Small intestine (tissue), 7 donors: ENCODE results near the gene REEP2. TPM values are rescaled to one million over a fixed set of nuclear protein-coding genes. Genes with fewer than 3 reads are reported as not detected.

Experiments used
- DNase-seq, 2 donors: peaks; one replicate each; pipeline versions ENCODE4 v3.0.0 to v3.0.0-alpha.2; 2013
- FAIRE-seq: peaks from 2 replicates; lab custom pipeline; 2012; peaks lifted over from hg19 to GRCh38; lab: Jason Lieb, UNC
- H3K27ac ChIP-seq, 3 donors: one replicate each; pipeline ENCODE4 v1.5.1; 2013; ENCODE audit warnings: low read length in 2 of 3, mild to moderate bottlenecking in 2 of 3, control low read depth in 1 of 3, inconsistent platforms in 1 of 3, low read depth in 1 of 3, moderate library complexity in 1 of 3
- H3K27me3 ChIP-seq, 3 donors: one replicate each; pipeline ENCODE4 v1.6.1; 2013; ENCODE audit warnings: low read length in 3 of 3, inconsistent platforms in 1 of 3; ENCODE audit not compliant: control insufficient read depth in 3 of 3, insufficient read depth in 3 of 3
- H3K36me3 ChIP-seq, 3 donors: one replicate each; pipeline ENCODE4 v1.6.1; 2013; ENCODE audit warnings: low read length in 3 of 3, inconsistent platforms in 1 of 3, low read depth in 1 of 3, mild to moderate bottlenecking in 1 of 3, moderate library complexity in 1 of 3; ENCODE audit not compliant: control insufficient read depth in 3 of 3, insufficient read depth in 2 of 3
- H3K4me1 ChIP-seq, 3 donors: one replicate each; pipeline ENCODE4 v1.6.1; 2013; ENCODE audit warnings: low read length in 2 of 3, inconsistent platforms in 1 of 3, low read depth in 1 of 3, mild to moderate bottlenecking in 1 of 3, moderate library complexity in 1 of 3; ENCODE audit not compliant: control insufficient read depth in 3 of 3, insufficient read depth in 2 of 3
- H3K4me3 ChIP-seq, 3 donors: one replicate each; pipeline ENCODE4 v1.5.1; 2013; ENCODE audit warnings: low read length in 3 of 3, control low read depth in 1 of 3, inconsistent platforms in 1 of 3, low read depth in 1 of 3, mild to moderate bottlenecking in 1 of 3, moderate library complexity in 1 of 3
- H3K9me3 ChIP-seq, 2 donors: one replicate each; pipeline ENCODE4 v1.6.1; 2013; ENCODE audit warnings: low read depth in 1 of 2, low read length in 1 of 2; ENCODE audit not compliant: control insufficient read depth in 2 of 2, insufficient read depth in 1 of 2
- WGBS, 3 donors: extraction: QIAGEN DNeasy Blood & Tissue Kit; methylation state at CpG; one replicate each; pipeline ENCODE4 v1.1.7; 2013; 5-methylcytosine and 5-hydroxymethylcytosine counted together
- polyA plus RNA-seq, 4 donors: library from polyadenylated mRNA; stranded (reverse) in 3 of 4; unstranded in 1 of 4; fragments of 200-250 nt in 3 of 4; fragments of 120-200 nt in 1 of 4; gene quantifications; one replicate each; pipeline versions ENCODE4 v1.2.1 to v1.2.3, GENCODE V29; 2013
- donor health status: healthy with polysubstance abuse.
- donor health status: control.
- donor health status: control.
- donor health status: Bipolar disorder and iron deficiency.
- donor health status: healthy.

REEP2 gene
- polyA plus RNA-seq, 4 donors = 2.2 to 14.2 (median 4.3) TPM

GRCh38 chr5:138418444-138418843 lies 20.4 kb upstream of the REEP2 start:
- FAIRE-seq = no peak
- Histone ChIP-seq H3K4me1 (no peaks in the 10 kb centered on the region), H3K27ac (no peak overlapping the region), H3K36me3 (peaks cover 21 to 49% (median 37%) of the 10 kb centered on the region in 3 donors), H3K4me3 (no peak overlapping the region), H3K27me3 (no peaks in the 10 kb centered on the region), H3K9me3 (no peaks in the 10 kb centered on the region)
- DNase-seq = no peak
- 85 to 88% (median 88%) methylated on average over 2 of the region's 2 CpGs for WGBS, 3 donors

GRCh38 chr5:138425079-138425478 lies 13.8 kb upstream of the REEP2 start:
- H3K4me1 ChIP-seq = no peaks in the 10 kb centered on the region
- H3K27ac ChIP-seq = no peak overlapping the region
- 90 to 100% (median 91%) methylated on average over 1 of the region's 1 CpG for WGBS, 3 donors
- no peak for DNase-seq
- no peak for FAIRE-seq
- H3K36me3 ChIP-seq = peaks cover 16 to 55% (median 42%) of the 10 kb centered on the region in 3 donors
- no peaks in the 10 kb centered on the region for H3K9me3 ChIP-seq
- H3K4me3 ChIP-seq = no peak overlapping the region
- no peaks in the 10 kb centered on the region for H3K27me3 ChIP-seq

- no peak for DNase-seq
- FAIRE-seq = no peak
- H3K4me3 ChIP-seq = no peak overlapping the region
- 87 to 90% (median 89%) methylated on average over 5 of the region's 5 CpGs for WGBS, 3 donors
- H3K27me3 ChIP-seq = no peaks in the 10 kb centered on the region
- no peak overlapping the region for H3K27ac ChIP-seq
- H3K4me1 ChIP-seq = peaks cover 2 to 19% (median 2%) of the 10 kb centered on the region in 3 donors
- H3K36me3 ChIP-seq = peaks cover 18 to 40% (median 20%) of the 10 kb centered on the region in 3 donors
- no peaks in the 10 kb centered on the region for H3K9me3 ChIP-seq
Observed at GRCh38 chr5:138435943-138436342, 2.9 kb upstream of the REEP2 start.

GRCh38 chr5:138438003-138438723 lies 694 bp upstream of the REEP2 start:
- no peak overlapping the region for H3K27ac ChIP-seq
- H3K27me3 ChIP-seq = no peaks in the 10 kb centered on the region

GRCh38 chr5:138439477-138440158 lies 761 bp downstream of the REEP2 start:
- 21 to 41% (median 31%) methylated on average over 20 of the region's 20 CpGs for WGBS, 3 donors
- FAIRE-seq = no peak
- H3K27ac ChIP-seq = peak overlapping the region in 1 of 3 donors; percentile 22
- H3K27me3 ChIP-seq = no peaks in the 10 kb centered on the region
- H3K4me1 ChIP-seq = peaks cover 2 to 29% (median 2%) of the 10 kb centered on the region in 3 donors
- H3K9me3 ChIP-seq = no peaks in the 10 kb centered on the region
- peak overlapping the region in 2 of 3 donors; percentile 37 to 51 for H3K4me3 ChIP-seq
- H3K36me3 ChIP-seq = peaks cover 6 to 17% (median 7%) of the 10 kb centered on the region in 3 donors
- peak in 1 of 2 donors; percentile 65 for DNase-seq

More at GRCh38 chr5:138438003-138438723, 694 bp upstream of the REEP2 start:
- Histone ChIP-seq H3K36me3 (peaks cover 8 to 26% (median 10%) of the 10 kb centered on the region in 3 donors), H3K9me3 (no peaks in the 10 kb centered on the region), H3K4me3 (peak overlapping the region in 2 of 3 donors; percentile 7 to 51), H3K4me1 (peaks cover 2 to 19% (median 2%) of the 10 kb centered on the region in 3 donors)
- FAIRE-seq (no peak), DNase-seq (no peak)
- WGBS, 3 donors = 73 to 86% (median 77%) methylated on average over 11 of the region's 11 CpGs

- Histone ChIP-seq H3K4me1 (peaks cover 2 to 37% (median 2%) of the 10 kb centered on the region in 3 donors), H3K36me3 (peaks cover 5 to 15% (median 7%) of the 10 kb centered on the region in 3 donors), H3K27ac (peak overlapping the region in 1 of 3 donors; percentile 12), H3K4me3 (peak overlapping the region in 1 of 3 donors; percentile 37), H3K27me3 (no peaks in the 10 kb centered on the region), H3K9me3 (no peaks in the 10 kb centered on the region)
- 56 to 72% (median 72%) methylated on average over 16 to 17 of the region's 17 CpGs for WGBS, 3 donors
- DNase-seq (peak in 1 of 2 donors; percentile 38), FAIRE-seq (no peak)
Observed at GRCh38 chr5:138440159-138441073, 1.6 kb downstream of the REEP2 start.

- no peaks in the 10 kb centered on the region for H3K9me3 ChIP-seq
- no peaks in the 10 kb centered on the region for H3K27me3 ChIP-seq
- DNase-seq (no peak), FAIRE-seq (no peak)
- H3K4me3 ChIP-seq = no peak overlapping the region
- H3K36me3 ChIP-seq = peaks cover 0 to 8% (median 0%) of the 10 kb centered on the region in 3 donors
- no peak overlapping the region for H3K27ac ChIP-seq
- 85 to 96% (median 89%) methylated on average over 9 of the region's 9 CpGs for WGBS, 3 donors
- peaks cover 2 to 45% (median 8%) of the 10 kb centered on the region in 3 donors for H3K4me1 ChIP-seq
Observed at GRCh38 chr5:138441221-138441620, 2.4 kb downstream of the REEP2 start.
